NOMO-1 treated with DMSO at 0.1 percent for 48 hours (cell line): ENCODE measurements around the gene DHX36.

Experiments
- DNase-seq: peaks from one replicate; lab custom pipeline; 2025; ENCODE audit not compliant: unreplicated experiment; lab: John Stamatoyannopoulos, UW

Gene DHX36

DNA sequence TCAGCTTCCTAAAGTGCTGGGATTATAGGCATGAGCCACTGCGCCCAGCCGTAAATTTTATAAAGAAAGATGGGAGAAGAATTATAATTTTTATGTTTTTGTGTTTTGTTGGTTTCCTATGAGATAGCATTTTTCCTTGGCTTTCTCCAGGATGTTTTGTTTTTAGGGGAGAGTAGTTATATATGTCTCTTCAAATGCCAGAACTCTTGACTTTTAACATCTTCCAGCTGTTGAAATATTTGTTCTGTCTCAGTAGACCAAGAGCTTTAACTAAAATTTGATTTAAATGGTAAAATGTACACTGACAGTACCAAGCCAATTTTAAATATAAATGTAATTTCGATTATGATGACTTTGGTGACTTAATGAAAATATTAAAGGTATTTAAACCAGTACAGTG lies 96.8 kb downstream of the DHX36 start:
- no peak for DNase-seq

DNA sequence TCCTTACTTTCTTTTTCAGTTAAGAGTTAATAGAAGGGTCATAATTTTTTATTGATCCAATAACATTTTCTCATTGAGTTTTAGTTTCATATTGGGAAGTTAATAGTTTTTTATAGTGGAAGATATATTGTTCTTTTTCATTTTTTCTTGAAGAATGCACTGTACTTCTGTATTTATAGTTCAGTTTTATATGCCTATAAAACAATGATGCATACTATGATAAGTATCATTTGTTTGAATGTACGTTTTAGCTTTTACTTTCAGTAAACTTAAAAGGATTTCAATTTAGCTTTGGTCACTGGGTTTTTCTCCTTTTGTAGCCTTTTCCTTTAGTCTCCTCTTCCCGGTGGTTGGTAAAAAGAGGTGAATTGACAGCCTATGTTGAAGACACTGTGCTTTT lies 98.8 kb downstream of the DHX36 start:
- DNase-seq, result no peak

DNA sequence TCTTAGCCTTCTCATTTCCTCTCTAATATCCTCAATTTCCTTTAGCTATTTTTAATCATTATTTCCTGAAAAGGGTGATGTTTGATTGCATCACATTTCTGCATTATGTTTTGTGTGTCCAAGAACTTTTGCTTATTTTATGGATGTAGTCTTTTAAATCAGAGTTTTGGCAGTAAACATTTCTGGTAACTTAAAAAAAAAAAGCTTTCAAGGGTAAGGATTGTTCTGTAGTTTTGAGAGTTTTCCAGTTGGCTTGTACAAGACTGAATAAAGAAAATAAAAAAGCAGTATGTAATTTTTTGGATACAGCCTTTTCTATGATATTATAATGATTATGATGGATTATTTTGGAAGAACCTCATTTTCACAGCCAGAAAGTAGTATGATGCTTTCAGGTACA lies 99.4 kb downstream of the DHX36 start:
- no peak for DNase-seq

DNA sequence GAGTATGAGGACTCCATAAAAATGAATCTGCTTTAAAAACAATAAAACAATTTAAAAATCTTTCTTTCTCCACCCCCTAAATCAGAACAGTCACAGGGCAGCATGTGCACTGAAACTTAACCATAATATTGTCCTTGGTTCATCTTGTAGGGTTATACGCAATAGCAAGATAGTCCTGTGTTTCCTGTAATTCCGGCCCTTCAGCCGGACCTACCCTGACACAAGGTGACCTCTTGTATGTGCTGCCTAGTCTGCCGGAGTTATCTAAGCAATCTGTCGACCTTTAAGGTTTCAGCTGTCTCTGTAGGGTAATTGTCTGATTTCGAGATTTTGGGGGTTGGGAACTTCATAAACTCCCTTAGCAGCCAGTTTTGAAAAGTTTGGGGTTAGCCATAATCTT lies 99.9 kb downstream of the DHX36 start:
- no peak for DNase-seq

DNA sequence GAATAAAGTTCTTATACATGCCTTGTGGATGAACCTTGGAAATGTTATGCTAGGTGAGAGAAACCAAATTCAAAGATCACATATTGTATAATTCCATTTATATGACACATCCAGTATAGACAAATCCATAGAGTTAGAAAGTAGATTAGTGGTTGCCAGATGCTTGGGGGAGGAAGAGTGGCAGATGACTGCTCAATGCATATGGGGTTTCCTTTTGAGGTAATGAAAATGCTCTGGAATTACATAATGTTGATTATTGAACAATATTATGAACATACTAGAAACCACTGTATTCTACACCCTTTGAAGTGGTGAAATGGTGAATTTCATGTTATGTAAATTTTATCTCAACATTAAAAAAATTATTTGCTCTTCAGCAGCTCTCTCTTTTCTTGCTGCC lies 100.8 kb downstream of the DHX36 start:
- DNase-seq, result no peak
